T47D (cell line): ENCODE measurements around the gene SLC31A1.

Experiments used
- DNase-seq, 2 experiments: peaks; one replicate each; pipeline versions ENCODE4 v3.0.0 to v3.0.0-alpha.2; 2011 to 2012; ENCODE audit warnings: low read depth in 1 of 2, low spot score in 1 of 2
- JUND ChIP-seq: IDR thresholded peaks from 2 replicates; pipeline ENCODE4 v1.6.1; 2012; ENCODE audit warnings: low read depth
- in situ Hi-C: cut with HindIII; loops from 2 replicates; pipeline ENCODE4 v1.10.0; 2016; ENCODE audit warnings: low sequenced_read_pairs, low pct_unique_long_range_greater_than_20kb

Gene SLC31A1

GRCh38 chr9:113255438-113255837 lies 34.1 kb downstream of the SLC31A1 start:
- in situ Hi-C loops, result no loop called here
- DNase-seq, result no peak
- no peak for TF ChIP-seq JUND

GRCh38 chr9:113257863-113258262 lies 36.5 kb downstream of the SLC31A1 start:
- DNase-seq, result no peak
- in situ Hi-C loops, result no loop called here

GRCh38 chr9:113258282-113258681 lies 36.9 kb downstream of the SLC31A1 start:
- DNase-seq, result no peak
- no peak for TF ChIP-seq JUND
- in situ Hi-C loops, result no loop called here

More at GRCh38 chr9:113257863-113258262, 36.5 kb downstream of the SLC31A1 start:
- TF ChIP-seq JUND, result no peak

- peak in 1 of 2 experiments; percentile 92 for DNase-seq
These were observed 40.8 kb downstream of the SLC31A1 start for GRCh38 chr9:113261917-113262671.

GRCh38 chr9:113266174-113266573 lies 44.8 kb downstream of the SLC31A1 start:
- in situ Hi-C loops, result no loop called here
- no peak for DNase-seq
- TF ChIP-seq JUND, result no peak

More at GRCh38 chr9:113261917-113262671, 40.8 kb downstream of the SLC31A1 start:
- no peak for TF ChIP-seq JUND
- in situ Hi-C loops, result no loop called here

GRCh38 chr9:113267911-113268566 lies 46.7 kb downstream of the SLC31A1 start:
- TF ChIP-seq JUND, result no peak
- no peak for DNase-seq
- in situ Hi-C loops, result no loop called here

- no peak for TF ChIP-seq JUND
- in situ Hi-C loops, result no loop called here
- no peak for DNase-seq
These were observed 48.0 kb downstream of the SLC31A1 start for GRCh38 chr9:113269355-113269754.

GRCh38 chr9:113269871-113270270 lies 48.5 kb downstream of the SLC31A1 start:
- TF ChIP-seq JUND, result no peak
- in situ Hi-C loops, result no loop called here
- no peak for DNase-seq

- in situ Hi-C loops, result no loop called here
- no peak for TF ChIP-seq JUND
- peak; percentile 47 to 77 for DNase-seq
These were observed 53.3 kb downstream of the SLC31A1 start for GRCh38 chr9:113274474-113275156.

- no peak for TF ChIP-seq JUND
- DNase-seq, result peak; percentile 85 to 99
- in situ Hi-C loops, result no loop called here
These were observed 54.1 kb downstream of the SLC31A1 start, which contains the start of the genes CDC26 and PRPF4 for GRCh38 chr9:113275157-113276131. Gene CDC26, minus strand, starts transcription at chr9:113275572. Its CDS starts 3,065 bp downstream, at chr9:113272507. Gene PRPF4, plus strand, starts transcription at chr9:113275658. Its CDS starts 86 bp downstream, at chr9:113275744.

- no peak for TF ChIP-seq JUND
- no peak for DNase-seq
- in situ Hi-C loops, result no loop called here
These were observed 57.5 kb downstream of the SLC31A1 start for GRCh38 chr9:113278840-113279239.

GRCh38 chr9:113281356-113281755 lies 60.0 kb downstream of the SLC31A1 start:
- no peak for TF ChIP-seq JUND
- in situ Hi-C loops, result no loop called here
- no peak for DNase-seq
